Measurements from ENCODE around the gene NYAP2.

Gene NYAP2

DNA sequence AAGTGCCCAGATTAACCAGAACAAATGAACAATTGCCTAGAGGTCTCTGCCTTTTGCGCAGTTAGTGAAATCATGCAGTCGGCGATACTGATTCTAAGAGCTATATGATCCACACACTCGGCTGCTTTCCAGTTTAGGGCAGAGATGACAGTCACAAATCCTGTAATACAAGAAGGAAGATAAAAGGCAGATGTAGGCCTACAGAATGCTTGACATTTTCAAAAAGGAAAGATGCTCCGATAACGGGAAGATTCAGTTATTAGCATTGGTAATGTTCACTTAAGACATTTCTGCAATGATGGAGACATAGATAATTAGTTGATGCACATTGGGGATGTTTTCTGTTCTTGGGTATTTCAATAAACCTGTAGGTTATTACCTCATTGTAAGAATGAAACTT lies 19.5 kb downstream of the NYAP2 start:
- no peak overlapping the region for H3K4me3 ChIP-seq (ENCODE audit: control insufficient read depth, low read depth, low read length)
- no peak for TF ChIP-seq CTCF (conservative IDR thresholded peaks at IDR 0.05; ENCODE audit: control insufficient read depth, insufficient read depth, low read depth, low read length)
- no peak for DNase-seq (ENCODE audit: low read depth)

- H3K4me3 ChIP-seq (ENCODE audit: control insufficient read depth, low read depth, low read length), result no peak overlapping the region
- no peak for DNase-seq (ENCODE audit: low read depth)
- no peak for TF ChIP-seq CTCF (conservative IDR thresholded peaks at IDR 0.05; ENCODE audit: control insufficient read depth, insufficient read depth, low read depth, low read length)
These were observed 22.6 kb downstream of the NYAP2 start for GRCh38 chr2:225422145-225422544.

DNA sequence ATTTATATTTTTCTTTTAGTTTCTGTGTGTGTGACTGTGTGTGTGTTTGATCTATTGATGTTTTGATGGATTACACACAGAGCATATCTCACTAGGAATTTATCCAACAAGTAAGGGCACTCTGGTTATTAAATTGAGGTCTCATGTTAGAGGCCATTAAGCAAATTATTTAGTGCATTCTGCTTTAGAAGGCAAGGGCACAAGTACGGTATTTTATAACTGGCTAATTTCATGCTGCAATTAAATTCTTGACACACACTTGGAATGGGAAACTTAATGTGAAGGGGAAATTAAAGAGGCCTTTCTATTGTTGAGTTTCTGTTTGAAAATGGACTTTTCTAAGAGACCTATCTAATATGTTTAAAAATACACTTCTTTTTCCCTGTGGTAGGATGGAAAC lies 25.8 kb downstream of the NYAP2 start:
- no peak for DNase-seq (ENCODE audit: low read depth)
- no peak for TF ChIP-seq CTCF (conservative IDR thresholded peaks at IDR 0.05; ENCODE audit: control insufficient read depth, insufficient read depth, low read depth, low read length)
- H3K4me3 ChIP-seq (ENCODE audit: control insufficient read depth, low read depth, low read length), result no peak overlapping the region

- no peak overlapping the region for H3K4me3 ChIP-seq (ENCODE audit: control insufficient read depth, low read depth, low read length)
- TF ChIP-seq CTCF (conservative IDR thresholded peaks at IDR 0.05; ENCODE audit: control insufficient read depth, insufficient read depth, low read depth, low read length), result no peak
- DNase-seq (ENCODE audit: low read depth), result no peak
These were observed 28.9 kb downstream of the NYAP2 start for GRCh38 chr2:225428360-225428759.

- no peak overlapping the region for H3K4me3 ChIP-seq (ENCODE audit: control insufficient read depth, low read depth, low read length)
- no peak for TF ChIP-seq CTCF (conservative IDR thresholded peaks at IDR 0.05; ENCODE audit: control insufficient read depth, insufficient read depth, low read depth, low read length)
- DNase-seq (ENCODE audit: low read depth), result peak; percentile 53
These were observed 30.2 kb downstream of the NYAP2 start for GRCh38 chr2:225429717-225430116.

- no peak for TF ChIP-seq CTCF (conservative IDR thresholded peaks at IDR 0.05; ENCODE audit: control insufficient read depth, insufficient read depth, low read depth, low read length)
- no peak overlapping the region for H3K4me3 ChIP-seq (ENCODE audit: control insufficient read depth, low read depth, low read length)
- DNase-seq (ENCODE audit: low read depth), result peak; percentile 5
These were observed 31.8 kb downstream of the NYAP2 start for GRCh38 chr2:225431105-225431863.

Data from fibroblast of mammary gland (primary cell).